ENCODE measurements around the gene VRK2. TPM values are rescaled to one million over a fixed set of nuclear protein-coding genes. Genes with fewer than 3 reads are reported as not detected.
"Not testable (repeated sequence)": the region's sequence is repeated elsewhere in the genome, so short reads cannot be mapped to it uniquely, and the experiment has no call there.

Gene VRK2
- total and polyA plus RNA-seq, 4 donors, result 7.5 to 19.6 (median 9.6) TPM

DNA sequence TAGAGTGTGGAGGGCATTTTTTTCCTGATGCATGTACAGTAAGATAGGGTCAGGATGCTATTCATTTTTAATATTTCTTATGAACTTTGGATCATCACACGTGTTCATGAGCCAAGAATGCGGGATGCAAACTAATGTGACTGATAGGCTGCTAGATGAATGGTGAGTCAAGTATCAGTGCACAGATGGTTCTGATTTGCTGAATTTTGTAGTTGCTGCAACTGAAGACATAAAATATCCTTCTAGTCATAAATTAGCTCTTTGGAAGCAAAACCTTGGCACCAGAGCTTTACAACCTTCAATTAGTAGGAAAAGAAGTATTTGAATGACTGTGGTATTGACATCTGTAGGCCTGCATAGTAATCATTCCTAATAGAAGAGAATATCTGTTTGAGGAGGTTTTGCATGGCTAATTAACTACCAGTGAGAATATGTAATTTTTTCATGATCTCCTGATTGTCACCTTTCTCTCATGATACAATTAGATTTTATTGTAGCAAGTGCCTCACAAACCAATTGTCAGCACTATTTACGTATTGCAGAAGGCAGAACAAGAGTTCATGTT is 94.0 kb downstream of the VRK2 start:
- H3K27me3 ChIP-seq (ENCODE audit: control insufficient read depth, insufficient read depth, low read length), result no peaks in the 10 kb centered on the region

DNA sequence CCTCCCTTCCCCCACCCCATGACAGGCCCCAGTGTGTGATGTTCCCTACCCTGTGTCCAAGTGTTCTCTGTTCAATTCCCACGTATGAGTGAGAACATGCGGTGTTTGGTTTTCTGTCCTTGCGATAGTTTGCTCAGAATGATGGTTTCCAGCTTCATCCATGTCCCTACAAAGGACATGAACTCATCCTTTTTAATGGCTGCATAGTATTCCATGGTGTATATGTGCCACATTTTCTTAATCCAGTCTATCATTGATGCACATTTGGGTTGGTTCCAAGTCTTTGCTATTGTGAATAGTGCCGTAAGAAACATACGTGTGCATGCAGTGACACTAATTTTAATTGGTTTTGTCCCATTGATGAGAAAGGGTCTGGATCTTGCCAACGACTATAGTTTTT is 99.2 kb downstream of the VRK2 start:
- not testable (repeated sequence) for H3K4me1 ChIP-seq (ENCODE audit: control insufficient read depth, insufficient read depth, low read length); H3K36me3 ChIP-seq (ENCODE audit: control insufficient read depth, insufficient read depth, low read length); DNase-seq (ENCODE audit: low read depth in 4 of 6, low spot score in 6 of 6); H3K4me3 ChIP-seq (ENCODE audit: low read depth, low read length); H3K27ac ChIP-seq (ENCODE audit: low read depth, low read length); H3K27me3 ChIP-seq (ENCODE audit: control insufficient read depth, insufficient read depth, low read length); H3K9me3 ChIP-seq (ENCODE audit: control insufficient read depth, insufficient read depth, low read length)
- 92% methylated on average over 2 of the region's 6 CpGs for WGBS (ENCODE audit: insufficient coverage)

More for the DNA sequence above, 94.0 kb downstream of the VRK2 start:
- Histone ChIP-seq H3K9me3 (ENCODE audit: control insufficient read depth, insufficient read depth, low read length) (no peaks in the 10 kb centered on the region), H3K4me1 (ENCODE audit: control insufficient read depth, insufficient read depth, low read length) (no peaks in the 10 kb centered on the region), H3K27ac (ENCODE audit: low read depth, low read length) (no peak overlapping the region), H3K4me3 (ENCODE audit: low read depth, low read length) (no peak overlapping the region), H3K36me3 (ENCODE audit: control insufficient read depth, insufficient read depth, low read length) (no peaks in the 10 kb centered on the region)
- no CpG with 5 or more reads among the region's 3 CpGs for WGBS (ENCODE audit: insufficient coverage)
- peak in 2 of 6 donors; percentile 43 to 44 for DNase-seq (ENCODE audit: low read depth in 4 of 6, low spot score in 6 of 6)

DNA sequence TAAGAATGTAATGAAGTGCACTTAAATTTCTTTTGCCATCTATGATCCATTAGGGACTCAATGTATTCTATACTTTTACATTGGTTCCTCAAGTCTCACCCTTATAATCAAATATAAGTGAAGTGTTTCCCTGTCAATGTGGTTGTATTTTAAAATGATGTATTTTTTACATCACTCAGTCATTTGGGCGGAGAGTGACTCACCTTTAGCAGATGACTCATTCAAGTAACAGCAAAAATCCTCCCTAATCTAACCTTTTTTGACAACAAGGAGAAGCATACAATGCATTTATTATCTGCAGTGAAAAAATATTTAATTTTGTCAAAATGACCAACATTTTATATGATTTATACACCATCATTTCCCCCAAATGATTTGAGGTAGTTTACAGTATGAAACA is 100.1 kb downstream of the VRK2 start:
- Histone ChIP-seq H3K27ac (ENCODE audit: low read depth, low read length) (no peak overlapping the region), H3K36me3 (ENCODE audit: control insufficient read depth, insufficient read depth, low read length) (no peaks in the 10 kb centered on the region), H3K4me1 (ENCODE audit: control insufficient read depth, insufficient read depth, low read length) (no peaks in the 10 kb centered on the region), H3K27me3 (ENCODE audit: control insufficient read depth, insufficient read depth, low read length) (no peaks in the 10 kb centered on the region), H3K9me3 (ENCODE audit: control insufficient read depth, insufficient read depth, low read length) (no peaks in the 10 kb centered on the region), H3K4me3 (ENCODE audit: low read depth, low read length) (no peak overlapping the region)
- DNase-seq (ENCODE audit: low read depth in 4 of 6, low spot score in 6 of 6), result no peak
- no CpG with 5 or more reads among the region's 1 CpG for WGBS (ENCODE audit: insufficient coverage)

DNA sequence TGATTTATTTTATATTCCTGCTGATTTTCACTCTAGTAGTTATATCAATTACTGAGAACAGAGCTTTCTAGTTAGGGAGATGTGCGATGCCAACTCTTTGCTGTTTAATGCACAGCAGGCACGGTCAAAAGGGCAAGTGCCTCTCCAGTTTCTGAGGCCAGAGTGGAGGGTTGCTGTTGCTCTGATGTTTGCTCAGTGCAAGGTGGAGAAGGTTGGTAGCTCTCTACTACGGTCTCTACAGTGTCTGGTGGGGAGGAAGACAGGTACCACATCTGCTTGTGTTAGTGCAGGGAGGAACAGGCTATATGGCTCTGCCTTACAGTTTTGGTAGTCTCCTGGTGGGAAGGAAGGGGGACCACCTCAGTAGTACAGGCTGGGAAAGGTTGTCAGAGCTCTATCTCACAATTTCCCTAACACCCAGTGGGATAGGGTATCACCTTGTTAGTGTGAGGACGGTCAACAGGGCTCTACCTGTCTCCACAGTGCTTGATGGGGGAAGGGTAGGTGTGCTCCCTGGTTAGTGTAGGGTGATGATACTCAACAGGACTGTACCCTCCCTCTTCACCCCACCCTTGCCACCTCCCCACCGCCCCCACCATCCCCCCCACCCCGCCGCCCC is 108.7 kb downstream of the VRK2 start:
- H3K4me1 ChIP-seq (ENCODE audit: control insufficient read depth, insufficient read depth, low read length), result no peaks in the 10 kb centered on the region
- no peak overlapping the region for H3K4me3 ChIP-seq (ENCODE audit: low read depth, low read length)
- peak in 1 of 6 donors; percentile 17 for DNase-seq (ENCODE audit: low read depth in 4 of 6, low spot score in 6 of 6)
- H3K9me3 ChIP-seq (ENCODE audit: control insufficient read depth, insufficient read depth, low read length), result no peaks in the 10 kb centered on the region
- H3K27ac ChIP-seq (ENCODE audit: low read depth, low read length), result no peak overlapping the region
- 79% methylated on average over 3 of the region's 7 CpGs for WGBS (ENCODE audit: insufficient coverage)
- no peaks in the 10 kb centered on the region for H3K27me3 ChIP-seq (ENCODE audit: control insufficient read depth, insufficient read depth, low read length)
- no peaks in the 10 kb centered on the region for H3K36me3 ChIP-seq (ENCODE audit: control insufficient read depth, insufficient read depth, low read length)

DNA sequence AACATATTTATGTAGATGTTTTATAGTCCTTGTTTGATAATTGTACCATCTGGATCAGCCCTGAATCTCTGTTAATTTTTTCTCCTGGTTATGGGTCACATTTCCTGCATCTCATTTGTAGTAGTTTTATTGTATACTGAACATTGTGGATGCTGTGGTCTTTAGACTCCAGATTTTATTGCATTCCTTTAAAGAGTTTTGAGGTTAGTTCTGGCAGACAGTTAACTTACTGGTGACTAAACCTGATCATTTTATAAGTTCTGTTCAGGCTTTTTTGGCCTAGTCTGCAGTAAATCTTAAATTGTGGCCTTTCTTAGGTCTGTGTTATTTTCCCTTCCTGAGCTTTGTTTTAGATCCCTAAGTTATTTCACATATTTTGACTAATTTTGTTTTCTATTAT is 110.2 kb downstream of the VRK2 start:
- Histone ChIP-seq H3K4me1 (ENCODE audit: control insufficient read depth, insufficient read depth, low read length) (no peaks in the 10 kb centered on the region), H3K27ac (ENCODE audit: low read depth, low read length) (no peak overlapping the region), H3K9me3 (ENCODE audit: control insufficient read depth, insufficient read depth, low read length) (no peaks in the 10 kb centered on the region), H3K36me3 (ENCODE audit: control insufficient read depth, insufficient read depth, low read length) (no peaks in the 10 kb centered on the region), H3K4me3 (ENCODE audit: low read depth, low read length) (no peak overlapping the region), H3K27me3 (ENCODE audit: control insufficient read depth, insufficient read depth, low read length) (no peaks in the 10 kb centered on the region)
- no peak for DNase-seq (ENCODE audit: low read depth in 4 of 6, low spot score in 6 of 6)

DNA sequence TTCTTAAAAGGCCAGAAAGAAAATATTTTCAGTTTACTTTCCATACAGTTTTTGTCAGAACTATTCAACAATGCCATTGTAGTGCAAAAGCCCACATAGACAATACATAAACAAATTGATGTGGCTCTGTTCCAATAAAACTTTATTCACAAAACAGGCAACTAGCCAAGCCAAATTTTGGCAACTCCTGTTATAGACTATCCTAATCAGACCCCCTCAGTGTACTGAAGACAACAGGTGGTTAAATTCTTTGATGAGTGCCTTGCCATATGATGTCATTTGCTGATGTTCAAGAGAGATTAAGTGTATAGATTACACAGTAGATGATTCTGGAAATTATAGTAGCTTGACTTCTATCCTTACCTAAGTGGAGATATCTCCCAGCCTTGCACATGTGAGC is 111.1 kb downstream of the VRK2 start:
- H3K4me1 ChIP-seq (ENCODE audit: control insufficient read depth, insufficient read depth, low read length), result no peaks in the 10 kb centered on the region
- H3K9me3 ChIP-seq (ENCODE audit: control insufficient read depth, insufficient read depth, low read length), result no peaks in the 10 kb centered on the region

DNA sequence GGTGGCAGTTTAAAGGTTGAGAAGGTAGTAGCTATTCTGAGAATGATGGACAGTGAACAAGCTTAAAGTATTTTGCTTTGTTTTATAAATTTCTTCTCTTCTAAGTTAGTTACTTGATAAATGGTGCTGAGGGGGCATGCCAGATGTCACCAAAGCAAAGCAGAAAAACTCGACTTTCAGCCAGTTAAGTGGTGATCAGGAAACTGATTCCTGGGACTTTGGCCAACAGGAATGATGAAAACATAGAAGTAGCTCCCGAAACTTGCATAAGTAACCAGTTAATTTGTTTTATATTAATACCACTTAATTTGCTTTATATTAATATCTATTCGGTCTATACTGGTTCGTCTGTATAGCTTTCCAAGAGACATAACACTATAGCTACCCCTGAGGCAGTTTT is 111.9 kb downstream of the VRK2 start:
- H3K36me3 ChIP-seq (ENCODE audit: control insufficient read depth, insufficient read depth, low read length), result no peaks in the 10 kb centered on the region
- no peak overlapping the region for H3K4me3 ChIP-seq (ENCODE audit: low read depth, low read length)
- no CpG with 5 or more reads among the region's 4 CpGs for WGBS (ENCODE audit: insufficient coverage)

More for the DNA sequence above, 111.1 kb downstream of the VRK2 start:
- Histone ChIP-seq H3K27me3 (ENCODE audit: control insufficient read depth, insufficient read depth, low read length) (no peaks in the 10 kb centered on the region), H3K36me3 (ENCODE audit: control insufficient read depth, insufficient read depth, low read length) (no peaks in the 10 kb centered on the region), H3K4me3 (ENCODE audit: low read depth, low read length) (no peak overlapping the region), H3K27ac (ENCODE audit: low read depth, low read length) (no peak overlapping the region)
- DNase-seq (ENCODE audit: low read depth in 4 of 6, low spot score in 6 of 6), result no peak

DNA sequence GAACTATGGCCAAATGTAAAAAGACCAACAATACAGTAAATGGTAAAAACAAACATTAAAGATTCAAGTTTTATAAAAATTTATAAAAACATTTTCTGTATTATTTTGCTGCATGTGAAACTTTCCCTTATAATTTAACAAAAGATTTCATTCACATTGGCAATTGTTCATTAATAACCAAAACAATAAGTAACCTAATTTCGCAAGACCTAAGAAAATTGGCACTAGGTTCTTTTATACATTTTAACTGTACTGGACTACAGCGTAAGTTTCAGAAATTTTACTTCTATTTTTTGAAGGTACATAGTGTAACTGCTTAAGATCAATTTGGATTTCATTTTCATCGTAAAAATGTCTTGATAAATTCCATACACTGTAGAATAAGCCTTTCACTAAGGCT is 117.3 kb downstream of the VRK2 start:
- H3K27me3 ChIP-seq (ENCODE audit: control insufficient read depth, insufficient read depth, low read length), result no peaks in the 10 kb centered on the region
- DNase-seq (ENCODE audit: low read depth in 4 of 6, low spot score in 6 of 6), result no peak
- no peak overlapping the region for H3K27ac ChIP-seq (ENCODE audit: low read depth, low read length)
- no peak overlapping the region for H3K4me3 ChIP-seq (ENCODE audit: low read depth, low read length)
- H3K36me3 ChIP-seq (ENCODE audit: control insufficient read depth, insufficient read depth, low read length), result no peaks in the 10 kb centered on the region
- no CpG with 5 or more reads among the region's 3 CpGs for WGBS (ENCODE audit: insufficient coverage)
- no peaks in the 10 kb centered on the region for H3K9me3 ChIP-seq (ENCODE audit: control insufficient read depth, insufficient read depth, low read length)
- no peaks in the 10 kb centered on the region for H3K4me1 ChIP-seq (ENCODE audit: control insufficient read depth, insufficient read depth, low read length)

More for the DNA sequence above, 111.9 kb downstream of the VRK2 start:
- H3K27me3 ChIP-seq (ENCODE audit: control insufficient read depth, insufficient read depth, low read length), result no peaks in the 10 kb centered on the region
- H3K9me3 ChIP-seq (ENCODE audit: control insufficient read depth, insufficient read depth, low read length), result no peaks in the 10 kb centered on the region
- no peak overlapping the region for H3K27ac ChIP-seq (ENCODE audit: low read depth, low read length)
- no peaks in the 10 kb centered on the region for H3K4me1 ChIP-seq (ENCODE audit: control insufficient read depth, insufficient read depth, low read length)
- DNase-seq (ENCODE audit: low read depth in 4 of 6, low spot score in 6 of 6), result no peak

DNA sequence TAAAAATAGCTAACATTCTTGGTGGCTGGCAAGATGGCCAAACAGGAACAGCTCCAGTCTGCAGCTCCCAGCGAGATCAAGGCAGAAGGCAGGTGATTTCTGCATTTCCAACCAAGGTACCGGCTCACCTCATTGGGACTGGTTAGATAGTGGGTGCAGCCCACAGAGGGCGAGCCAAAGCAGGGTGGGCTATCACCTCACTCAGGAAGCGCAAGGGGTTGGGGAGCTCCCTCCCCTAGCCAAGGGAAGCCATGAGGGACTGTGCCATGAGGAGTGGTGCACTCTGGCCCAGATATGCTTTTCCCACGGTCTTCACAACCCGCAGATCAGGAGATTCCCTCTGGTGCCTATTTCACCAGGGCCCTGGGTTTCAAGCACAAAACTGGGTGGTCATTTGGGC is 121.5 kb downstream of the VRK2 start:
- 100% methylated on average over 3 of the region's 6 CpGs for WGBS (ENCODE audit: insufficient coverage)
- not testable (repeated sequence) for H3K4me3 ChIP-seq (ENCODE audit: low read depth, low read length); H3K4me1 ChIP-seq (ENCODE audit: control insufficient read depth, insufficient read depth, low read length); H3K9me3 ChIP-seq (ENCODE audit: control insufficient read depth, insufficient read depth, low read length); H3K36me3 ChIP-seq (ENCODE audit: control insufficient read depth, insufficient read depth, low read length); H3K27me3 ChIP-seq (ENCODE audit: control insufficient read depth, insufficient read depth, low read length); H3K27ac ChIP-seq (ENCODE audit: low read depth, low read length); DNase-seq (ENCODE audit: low read depth in 4 of 6, low spot score in 6 of 6)

DNA sequence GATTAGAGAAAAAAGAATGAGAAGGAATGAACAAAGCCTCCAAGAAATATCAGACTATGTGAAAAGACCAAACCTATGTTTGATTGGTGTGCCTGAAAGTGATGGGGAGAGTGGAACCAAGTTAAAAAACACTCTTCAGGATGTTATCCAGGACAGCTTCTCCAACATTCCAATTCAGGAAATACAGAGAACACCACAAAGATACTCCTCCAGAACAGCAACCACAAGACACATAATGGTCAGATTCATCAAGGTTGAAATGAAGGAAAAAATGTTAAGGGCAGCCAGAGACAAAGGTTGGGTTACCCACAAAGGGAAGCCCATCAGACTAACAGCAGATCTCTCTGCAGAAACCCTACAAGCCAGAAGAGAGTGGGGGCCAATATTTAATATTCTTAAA is 123.2 kb downstream of the VRK2 start:
- not testable (repeated sequence) for H3K36me3 ChIP-seq (ENCODE audit: control insufficient read depth, insufficient read depth, low read length); H3K9me3 ChIP-seq (ENCODE audit: control insufficient read depth, insufficient read depth, low read length); H3K27me3 ChIP-seq (ENCODE audit: control insufficient read depth, insufficient read depth, low read length); H3K4me1 ChIP-seq (ENCODE audit: control insufficient read depth, insufficient read depth, low read length); DNase-seq (ENCODE audit: low read depth in 4 of 6, low spot score in 6 of 6); H3K4me3 ChIP-seq (ENCODE audit: low read depth, low read length); H3K27ac ChIP-seq (ENCODE audit: low read depth, low read length)

All from spinal cord (tissue), 10 donors.